CD4-positive, alpha-beta T cell (primary cell): Measurements from ENCODE around the gene HYAL4. TPM values are rescaled to one million over a fixed set of nuclear protein-coding genes. Genes with fewer than 3 reads are reported as not detected.

Source experiments
- ATAC-seq: fragments of 200-7000 bp; cut with Tn5 transposase; one replicate; pipeline ENCODE4 v1.10.0; 2022; ENCODE audit warnings: mild to moderate bottlenecking; ENCODE audit not compliant: poor library complexity
- CTCF ChIA-PET: fragments of 350-600 bp; sonication (Branson Sonifier 250); formaldehyde crosslinking; loops from one replicate; lab custom pipeline; 2021; ENCODE audit warnings: antibody characterized with exemption, inconsistent platforms; lab: Charles Lee
- POLR2A ChIA-PET: fragments of 350-600 bp; sonication (Branson Sonifier 250); formaldehyde crosslinking; loops from one replicate; lab custom pipeline; 2021; ENCODE audit warnings: antibody characterized with exemption, inconsistent platforms; lab: Charles Lee
- DNase-seq, 14 experiments: peaks; one replicate each; pipeline ENCODE4 v3.0.0-alpha.2; 2013 to 2020; ENCODE audit warnings: mixed read lengths in 2 of 14
- H3K27ac ChIP-seq, 2 donors: one replicate each; pipeline versions ENCODE4 v1.5.1 to v1.7.0; 2013; ENCODE audit warnings: low read length in 2 of 2, low read depth in 1 of 2, mild to moderate bottlenecking in 1 of 2
- H3K27me3 ChIP-seq, 2 experiments: 1 replicate in 1 of 2; 2 replicates in 1 of 2; pipeline versions ENCODE4 v1.6.1 to v1.7.0; 2013; ENCODE audit warnings: low read length in 2 of 2, control low read depth in 1 of 2, mild to moderate bottlenecking in 1 of 2, moderate library complexity in 1 of 2; ENCODE audit not compliant: insufficient read depth in 2 of 2, control insufficient read depth in 1 of 2
- H3K36me3 ChIP-seq: one replicate; pipeline ENCODE4 v1.6.1; 2013; ENCODE audit warnings: low read length, control low read depth; ENCODE audit not compliant: insufficient read depth
- H3K4me1 ChIP-seq: one replicate; pipeline ENCODE4 v1.6.1; 2013; ENCODE audit warnings: low read length, control low read depth; ENCODE audit not compliant: insufficient read depth
- H3K4me3 ChIP-seq: one replicate; pipeline ENCODE4 v1.5.1; 2013; ENCODE audit warnings: mild to moderate bottlenecking, low read length, moderate library complexity
- H3K9me3 ChIP-seq, 2 experiments: 1 replicate in 1 of 2; 2 replicates in 1 of 2; pipeline versions ENCODE4 v1.6.1 to v1.7.0; 2013; ENCODE audit warnings: low read length in 2 of 2, mild to moderate bottlenecking in 2 of 2, control low read depth in 1 of 2, moderate library complexity in 1 of 2; ENCODE audit not compliant: control insufficient read depth in 1 of 2, insufficient read depth in 1 of 2
- H3K27ac Mint-ChIP-seq: one replicate; pipeline ENCODE4 v1.8.0; 2020; ENCODE audit warnings: mixed read lengths
- H3K27me3 Mint-ChIP-seq: one replicate; pipeline ENCODE4 v1.8.0; 2021; ENCODE audit warnings: mixed read lengths
- H3K36me3 Mint-ChIP-seq: one replicate; pipeline ENCODE4 v1.8.0; 2021; ENCODE audit warnings: low read depth, mixed read lengths
- H3K4me1 Mint-ChIP-seq: one replicate; pipeline ENCODE4 v1.8.0; 2021; ENCODE audit warnings: low read depth, mixed read lengths
- H3K4me3 Mint-ChIP-seq: one replicate; pipeline ENCODE4 v1.8.0; 2020; ENCODE audit warnings: mild to moderate bottlenecking, mixed read lengths
- H3K9me3 Mint-ChIP-seq: one replicate; pipeline ENCODE4 v1.8.0; 2020; ENCODE audit warnings: mixed read lengths
- CTCF ChIP-seq: fragments of 200-600 bp; IDR thresholded peaks from one replicate; pipeline ENCODE4 v1.8.0; 2022; ENCODE audit warnings: antibody characterized with exemption, mild to moderate bottlenecking
- intact Hi-C, 2 experiments: fragments of 100-400 bp; cut with DNase I in 1 of 2; cut with micrococcal nuclease in 1 of 2; formaldehyde crosslinking; loops; one replicate each; pipeline versions ENCODE4 v1.15.1 to v1.9.0; 2023 to 2025; cut with DNase I, micrococcal nuclease
- total RNA-seq, 174 experiments: library from RNA in 2 of 174; stranded (reverse) in 2 of 174; gene quantifications; one replicate each; pipeline ENCODE4 v1.2.3 and lab custom pipeline; 2021 to 2026

Gene HYAL4
- total RNA-seq, 2 experiments from 2014 or later = 0.14 TPM; not detected in 1

GRCh38 chr7:123864012-123864411 is 19.0 kb downstream of the HYAL4 start:
- H3K36me3 ChIP-seq = no peaks in the 10 kb centered on the region
- H3K9me3 ChIP-seq = no peaks in the 10 kb centered on the region
- H3K27me3 Mint-ChIP-seq = peaks cover 4% of the 10 kb centered on the region
- POLR2A ChIA-PET = no interaction called here
- no peaks in the 10 kb centered on the region for H3K36me3 Mint-ChIP-seq
- CTCF ChIA-PET = interaction anchor here (1.9 kb wide), 1 partner anchor 182 kb away, joined by 6 read pairs; no protein-coding TSS in a partner anchor
- no peaks in the 10 kb centered on the region for H3K27me3 ChIP-seq
- H3K9me3 Mint-ChIP-seq = no peaks in the 10 kb centered on the region
- no peak overlapping the region for H3K27ac Mint-ChIP-seq
- no peaks in the 10 kb centered on the region for H3K4me1 ChIP-seq
- intact Hi-C loops = loop anchor here in 1 of 2 experiments (2.0 to 5.0 kb wide), 2 partner anchors 67 to 227 kb away; no protein-coding TSS in a partner anchor
- no peak for ATAC-seq
- no peak for DNase-seq
- no peak overlapping the region for H3K27ac ChIP-seq
- H3K4me3 Mint-ChIP-seq = no peak overlapping the region
- TF ChIP-seq CTCF = no peak
- H3K4me1 Mint-ChIP-seq = no peaks in the 10 kb centered on the region
- no peak overlapping the region for H3K4me3 ChIP-seq

- no peaks in the 10 kb centered on the region for H3K36me3 Mint-ChIP-seq
- DNase-seq (no peak), ATAC-seq (no peak)
- H3K9me3 ChIP-seq = no peaks in the 10 kb centered on the region
- no peak overlapping the region for H3K4me3 Mint-ChIP-seq
- no peak overlapping the region for H3K4me3 ChIP-seq
- CTCF ChIA-PET = interaction anchor here (1.9 kb wide), 1 partner anchor 182 kb away, joined by 6 read pairs; no protein-coding TSS in a partner anchor
- H3K27ac ChIP-seq = no peak overlapping the region
- POLR2A ChIA-PET = no interaction called here
- H3K27me3 Mint-ChIP-seq = peaks cover 8% of the 10 kb centered on the region
- no peak overlapping the region for H3K27ac Mint-ChIP-seq
- no peaks in the 10 kb centered on the region for H3K4me1 ChIP-seq
- H3K9me3 Mint-ChIP-seq = no peaks in the 10 kb centered on the region
- H3K27me3 ChIP-seq = no peaks in the 10 kb centered on the region
- TF ChIP-seq CTCF = no peak
- no peaks in the 10 kb centered on the region for H3K36me3 ChIP-seq
- H3K4me1 Mint-ChIP-seq = no peaks in the 10 kb centered on the region
- intact Hi-C loops = loop anchor here in 1 of 2 experiments (2.0 to 5.0 kb wide), 2 partner anchors 67 to 228 kb away; no protein-coding TSS in a partner anchor
These were observed 19.5 kb downstream of the HYAL4 start for GRCh38 chr7:123864436-123864835.

GRCh38 chr7:123864966-123865365 is 20.0 kb downstream of the HYAL4 start:
- ChIA-PET CTCF (interaction anchor here (0.8 to 1.9 kb wide), 2 partner anchors 11 to 183 kb away, joined by 3 to 6 read pairs; no protein-coding TSS in a partner anchor), POLR2A (no interaction called here)
- H3K9me3 ChIP-seq = no peaks in the 10 kb centered on the region
- H3K27me3 Mint-ChIP-seq = peaks cover 4% of the 10 kb centered on the region
- no peak overlapping the region for H3K27ac ChIP-seq
- H3K4me1 Mint-ChIP-seq = no peaks in the 10 kb centered on the region
- no peak overlapping the region for H3K27ac Mint-ChIP-seq
- H3K9me3 Mint-ChIP-seq = no peaks in the 10 kb centered on the region
- no peak overlapping the region for H3K4me3 ChIP-seq
- H3K27me3 ChIP-seq = no peaks in the 10 kb centered on the region
- no peaks in the 10 kb centered on the region for H3K4me1 ChIP-seq
- no peaks in the 10 kb centered on the region for H3K36me3 ChIP-seq
- DNase-seq (no peak), ATAC-seq (no peak)
- H3K4me3 Mint-ChIP-seq = no peak overlapping the region
- TF ChIP-seq CTCF = no peak
- intact Hi-C loops = loop anchor here (1.0 to 5.0 kb wide), 6 partner anchors 68 to 371 kb away; no protein-coding TSS in a partner anchor
- no peaks in the 10 kb centered on the region for H3K36me3 Mint-ChIP-seq
